Effector memory CD8-positive, alpha-beta T cell (primary cell): Measurements from ENCODE around the gene NDUFB2.
"Not testable (repeated sequence)": the region's sequence is repeated elsewhere in the genome, so short reads cannot be mapped to it uniquely, and the experiment has no call there.

Experiments
- ATAC-seq: fragments of 150-1000 bp; cut with Tn5 transposase; replicated peaks from 2 replicates; pipeline ENCODE4 v1.10.0; 2021; ENCODE audit warnings: mild to moderate bottlenecking, moderate library complexity
- DNase-seq, 3 experiments: peaks; one replicate each; pipeline ENCODE4 v3.0.0; 2021
- H3K27ac Mint-ChIP-seq, 2 donors: one replicate each; pipeline ENCODE4 v1.8.0; 2022; ENCODE audit warnings: mild to moderate bottlenecking in 2 of 2, mixed read lengths in 2 of 2, moderate library complexity in 2 of 2
- H3K27me3 Mint-ChIP-seq, 2 donors: one replicate each; pipeline ENCODE4 v1.8.0; 2022; ENCODE audit warnings: mixed read lengths in 2 of 2
- H3K36me3 Mint-ChIP-seq: one replicate; pipeline ENCODE4 v1.8.0; 2022; ENCODE audit warnings: mild to moderate bottlenecking, moderate library complexity, mixed read lengths; ENCODE audit not compliant: insufficient read depth
- H3K4me1 Mint-ChIP-seq, 2 donors: one replicate each; pipeline ENCODE4 v1.8.0; 2022; ENCODE audit warnings: low read depth in 2 of 2, mixed read lengths in 2 of 2
- H3K4me3 Mint-ChIP-seq, 2 donors: one replicate each; pipeline ENCODE4 v1.8.0; 2022; ENCODE audit warnings: mild to moderate bottlenecking in 2 of 2, mixed read lengths in 2 of 2, moderate library complexity in 2 of 2
- H3K9me3 Mint-ChIP-seq, 2 donors: one replicate each; pipeline ENCODE4 v1.8.0; 2022; ENCODE audit warnings: mixed read lengths in 2 of 2

NDUFB2 gene

DNA sequence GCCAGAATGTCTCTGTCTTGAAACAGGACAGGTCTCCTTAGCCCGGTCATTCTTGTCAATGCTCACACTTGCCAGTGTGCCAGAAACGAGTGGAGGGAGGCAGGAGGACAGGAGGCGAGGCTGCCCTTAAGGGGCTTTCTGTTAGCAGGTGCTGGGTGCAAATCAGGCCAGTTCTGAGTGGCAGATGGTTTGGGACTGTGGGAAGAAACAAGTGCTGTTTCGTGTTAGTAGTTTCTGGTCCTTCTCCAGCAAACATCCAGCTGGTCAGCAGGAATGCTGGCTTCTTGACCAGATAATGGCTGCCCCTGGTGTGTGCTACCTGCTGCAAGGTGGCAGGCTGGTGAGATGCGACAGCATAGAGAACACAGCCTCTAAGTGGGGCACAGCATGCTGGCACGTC, 8.2 kb upstream of the NDUFB2 start:
- ATAC-seq (no peak), DNase-seq (no peak)
- H3K4me1 Mint-ChIP-seq: no peaks in the 10 kb centered on the region
- no peak overlapping the region for H3K4me3 Mint-ChIP-seq
- H3K27me3 Mint-ChIP-seq: no peaks in the 10 kb centered on the region
- peaks cover 39% of the 10 kb centered on the region for H3K36me3 Mint-ChIP-seq
- H3K9me3 Mint-ChIP-seq: no peaks in the 10 kb centered on the region
- no peak overlapping the region for H3K27ac Mint-ChIP-seq

DNA sequence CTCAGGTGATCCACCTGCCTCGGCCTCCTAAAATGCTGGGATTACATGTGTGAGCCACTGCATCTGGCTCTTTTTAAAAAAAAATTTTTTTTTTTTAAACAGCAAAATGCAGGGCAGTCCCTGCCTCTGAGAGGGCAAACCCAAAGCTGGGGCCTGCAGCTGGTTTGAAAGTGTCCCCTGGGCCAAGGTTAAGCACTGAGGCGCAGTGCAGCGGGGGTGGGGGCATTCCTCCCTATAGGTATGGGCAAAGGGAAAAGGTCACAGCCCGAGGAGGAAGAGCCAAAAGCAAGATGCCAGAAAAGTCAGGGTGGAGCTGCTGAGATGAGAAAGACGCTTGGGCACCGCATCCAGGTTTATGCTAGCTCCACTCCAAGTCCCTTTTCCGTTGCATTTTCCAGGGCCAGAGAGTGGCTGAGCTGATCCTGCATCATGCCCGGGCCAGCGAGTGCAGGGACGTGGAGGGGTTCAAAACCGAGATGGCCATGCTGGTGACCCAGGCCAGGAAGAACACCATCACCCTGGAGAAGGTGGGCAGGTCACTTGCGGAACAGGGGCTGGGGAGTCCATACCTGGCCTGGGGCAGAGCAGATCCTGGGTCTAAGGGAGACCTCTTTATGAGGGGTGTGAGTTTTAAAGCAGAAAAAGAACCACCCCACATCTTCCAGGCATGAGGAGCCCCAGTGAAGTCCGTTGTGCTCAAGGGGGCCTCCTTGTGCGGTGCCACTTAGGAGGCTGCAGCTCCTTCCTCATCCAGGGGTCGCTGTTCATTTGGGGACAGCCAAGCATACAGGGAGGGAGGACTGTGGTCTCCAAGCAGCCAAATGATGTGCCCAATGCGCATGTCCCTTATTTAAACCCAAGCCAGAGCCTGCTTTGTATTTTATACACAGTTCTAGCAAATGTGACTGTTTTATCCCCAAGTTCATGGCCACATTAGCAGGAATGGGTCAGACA, 7.0 kb upstream of the NDUFB2 start:
- Mint-ChIP-seq H3K36me3 (peaks cover 33% of the 10 kb centered on the region), H3K4me3 (no peak overlapping the region), H3K27ac (no peak overlapping the region), H3K9me3 (no peaks in the 10 kb centered on the region), H3K4me1 (no peaks in the 10 kb centered on the region), H3K27me3 (no peaks in the 10 kb centered on the region)
- ATAC-seq: no peak
- DNase-seq: no peak

DNA sequence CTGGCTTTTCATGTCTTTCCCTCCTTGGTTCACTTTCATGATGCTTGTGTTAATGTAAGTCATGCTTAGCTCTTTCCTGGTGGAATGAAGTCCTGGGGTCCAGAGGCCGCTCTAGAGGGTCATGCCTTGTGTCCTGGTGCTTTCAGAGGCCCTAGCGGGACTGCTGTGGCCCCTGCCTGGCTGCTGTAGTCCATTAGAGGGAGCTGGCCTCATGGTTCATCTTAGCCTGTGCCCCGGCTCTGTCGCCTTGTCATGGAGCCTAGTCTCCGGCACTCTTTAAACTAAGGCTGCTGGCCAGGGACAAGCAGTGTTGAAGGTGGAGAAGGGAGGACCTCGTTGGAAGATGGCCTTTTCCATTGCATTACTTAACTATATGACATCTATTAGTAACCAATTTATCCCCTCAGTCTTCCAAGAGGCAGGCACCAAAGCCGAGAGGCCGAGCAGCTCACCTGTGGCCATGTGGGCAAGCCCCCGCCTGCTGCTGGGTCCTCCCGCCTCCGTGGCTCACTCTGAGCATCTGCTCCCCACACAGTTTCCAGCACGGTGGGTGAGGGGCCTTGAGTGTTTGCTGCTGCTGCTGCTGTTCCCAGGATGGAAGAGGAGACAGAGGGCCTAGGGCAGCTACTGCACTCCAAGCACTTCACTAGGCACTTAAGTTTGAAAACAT, 5.0 kb upstream of the NDUFB2 start:
- H3K27ac Mint-ChIP-seq: peak overlapping the region in 1 of 2 donors; percentile 76
- peaks cover 7% of the 10 kb centered on the region in 2 donors for H3K4me1 Mint-ChIP-seq
- DNase-seq: no peak

DNA sequence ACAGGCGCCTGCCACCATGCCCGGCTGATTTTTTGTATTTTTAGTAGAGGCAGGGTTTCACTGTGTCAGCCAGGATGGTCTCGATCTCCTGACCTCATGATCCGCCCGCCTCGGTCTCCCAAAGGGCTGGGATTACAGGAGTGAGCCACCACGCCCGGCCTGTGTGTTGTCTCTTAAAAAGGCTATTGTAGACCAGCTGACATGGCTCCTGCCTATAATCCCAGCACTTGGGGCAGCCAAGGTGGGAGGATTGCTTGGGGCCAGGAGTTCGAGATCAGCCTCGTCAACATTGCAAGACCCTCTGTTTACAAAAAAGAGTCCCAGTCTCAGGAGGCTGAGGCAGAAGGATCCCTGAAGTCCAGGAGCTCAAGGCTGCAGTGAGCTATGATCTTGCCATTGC, 2.7 kb upstream of the NDUFB2 start:
- H3K4me3 Mint-ChIP-seq, ATAC-seq, DNase-seq, H3K9me3 Mint-ChIP-seq, H3K27ac Mint-ChIP-seq, H3K27me3 Mint-ChIP-seq: not testable (repeated sequence)
- peaks cover 35% of the 10 kb centered on the region for H3K36me3 Mint-ChIP-seq
- H3K4me1 Mint-ChIP-seq: peaks cover 21 to 23% of the 10 kb centered on the region in 2 donors

More for the DNA sequence above, 5.0 kb upstream of the NDUFB2 start:
- no peak for ATAC-seq
- Mint-ChIP-seq H3K9me3 (no peaks in the 10 kb centered on the region), H3K27me3 (no peaks in the 10 kb centered on the region), H3K4me3 (no peak overlapping the region), H3K36me3 (peaks cover 23% of the 10 kb centered on the region)

DNA sequence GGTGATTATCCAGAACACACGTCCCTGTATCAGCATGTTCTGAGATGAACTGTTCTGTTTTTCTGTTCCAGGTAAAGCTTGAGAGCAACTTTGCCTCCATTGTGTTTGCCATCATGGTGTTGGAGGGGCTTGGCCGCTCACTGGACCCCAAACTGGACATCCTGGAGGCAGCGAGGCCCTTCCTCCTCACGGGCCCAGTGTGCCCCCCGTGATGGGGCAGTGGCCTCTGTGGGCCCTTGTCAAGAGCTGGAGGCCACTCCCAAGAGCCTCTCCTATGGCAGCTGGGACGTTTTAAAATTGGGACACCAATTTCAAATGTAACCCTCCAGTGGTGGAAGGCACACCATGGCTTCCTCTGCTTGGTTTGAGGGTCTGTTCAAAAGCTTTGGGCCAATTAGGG, 1.9 kb upstream of the NDUFB2 start:
- DNase-seq (no peak), ATAC-seq (no peak)
- Mint-ChIP-seq H3K27me3 (no peaks in the 10 kb centered on the region), H3K9me3 (no peaks in the 10 kb centered on the region), H3K36me3 (peaks cover 32% of the 10 kb centered on the region), H3K4me3 (no peak overlapping the region), H3K4me1 (peaks cover 26 to 27% of the 10 kb centered on the region in 2 donors), H3K27ac (no peak overlapping the region)

DNA sequence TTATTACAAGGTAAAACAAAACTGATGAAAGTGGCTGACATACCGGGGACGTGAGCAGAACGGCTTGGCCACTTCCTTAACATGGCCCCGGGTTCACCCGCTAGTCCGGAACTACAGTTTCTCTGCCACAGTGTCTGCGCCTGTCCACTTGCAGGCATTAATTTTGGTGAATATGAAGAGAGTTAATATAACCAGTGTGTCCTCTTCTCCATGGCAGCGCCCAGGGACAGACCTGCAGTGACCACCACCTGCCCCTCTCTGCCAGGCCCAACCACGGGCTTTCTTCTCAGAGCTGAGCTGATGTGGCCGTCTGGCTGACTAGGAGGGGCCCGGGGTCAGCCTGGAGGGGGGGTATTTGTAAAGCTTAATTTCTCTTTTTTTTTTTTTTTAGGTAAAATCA, 1.1 kb upstream of the NDUFB2 start:
- Mint-ChIP-seq H3K27ac (peak overlapping the region; percentile 97 to 98), H3K36me3 (peaks cover 30% of the 10 kb centered on the region), H3K4me1 (peaks cover 28 to 29% of the 10 kb centered on the region in 2 donors), H3K4me3 (peak overlapping the region; percentile 94 to 100), H3K27me3 (no peaks in the 10 kb centered on the region), H3K9me3 (no peaks in the 10 kb centered on the region)
- no peak for ATAC-seq
- DNase-seq: no peak

DNA sequence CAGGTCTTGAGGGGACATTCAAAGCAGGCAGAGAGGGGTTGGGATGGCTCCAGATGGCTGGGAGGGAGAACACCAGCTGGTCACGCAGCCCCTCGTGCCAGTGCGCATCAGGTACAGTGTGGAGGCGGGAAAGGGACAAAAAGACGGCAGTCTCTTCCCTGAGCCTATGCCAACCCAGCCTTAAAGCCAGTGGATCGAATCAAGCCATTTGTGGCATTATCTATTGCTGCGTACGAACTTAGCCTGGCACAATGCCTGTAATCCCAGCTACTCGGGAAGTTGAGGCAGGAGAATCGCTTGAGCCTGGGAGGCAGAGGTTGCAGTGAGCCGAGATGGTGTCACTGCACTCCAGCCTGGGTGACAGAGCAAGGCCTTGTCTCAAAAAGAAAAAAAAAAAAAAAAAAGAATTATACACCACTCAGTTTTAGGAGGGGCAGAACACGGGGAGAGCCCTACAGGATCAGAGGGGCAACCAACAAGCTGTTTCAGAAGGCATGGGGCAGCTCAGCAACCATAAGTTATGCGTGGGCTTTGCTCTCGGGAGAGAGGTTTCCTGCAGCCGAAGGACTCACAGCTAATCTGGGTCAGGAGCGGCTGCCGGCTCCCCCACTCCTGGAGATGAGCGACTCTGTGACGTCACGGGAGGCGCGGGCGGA, 356 bp upstream of the NDUFB2 start:
- Mint-ChIP-seq H3K27me3 (no peaks in the 10 kb centered on the region), H3K4me3 (peak overlapping the region; percentile 94 to 100), H3K9me3 (no peaks in the 10 kb centered on the region), H3K27ac (peak overlapping the region; percentile 97 to 98), H3K4me1 (peaks cover 28 to 29% of the 10 kb centered on the region in 2 donors), H3K36me3 (peaks cover 24% of the 10 kb centered on the region)
- peak; percentile 87 for ATAC-seq
- DNase-seq: peak in 2 of 3 experiments; percentile 87 to 90

DNA sequence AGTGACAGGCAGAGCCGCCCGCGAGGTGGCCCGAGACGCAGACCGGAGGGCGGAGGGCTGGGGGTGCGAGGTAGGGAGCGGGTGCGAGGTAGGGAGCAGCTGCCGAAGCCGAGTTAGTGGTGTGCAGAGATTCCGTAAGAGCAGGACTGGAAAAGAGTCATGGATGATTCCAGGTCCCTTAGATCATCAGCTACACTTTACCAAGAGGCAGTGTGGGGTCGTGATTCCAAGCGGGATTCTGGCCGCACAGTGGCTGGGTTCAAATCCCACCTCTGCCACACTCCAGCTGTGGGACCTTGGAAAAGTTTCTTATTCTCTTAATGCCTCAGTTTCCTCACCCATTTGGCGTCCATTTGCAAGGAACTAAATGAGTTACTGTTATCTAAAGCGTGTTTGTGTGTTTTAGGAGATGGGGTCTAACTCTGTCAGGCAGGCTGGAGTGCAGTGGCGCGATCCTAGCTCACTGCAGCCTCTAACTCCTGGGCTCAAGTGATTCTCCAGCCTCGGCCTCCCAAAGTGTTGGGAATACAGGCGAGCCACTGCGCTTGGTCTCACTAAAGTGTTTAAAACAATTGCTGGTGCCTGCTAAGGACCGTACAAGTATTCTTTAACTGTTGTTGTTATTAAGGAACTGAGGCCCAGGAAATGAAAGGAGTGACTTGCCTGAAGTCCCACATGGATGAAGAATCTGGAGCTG, 1.1 kb downstream of the NDUFB2 start:
- Mint-ChIP-seq H3K27me3 (no peaks in the 10 kb centered on the region), H3K27ac (peak overlapping the region; percentile 97 to 98), H3K36me3 (peaks cover 25% of the 10 kb centered on the region), H3K9me3 (no peaks in the 10 kb centered on the region), H3K4me3 (peak overlapping the region; percentile 94 to 100), H3K4me1 (peaks cover 29% of the 10 kb centered on the region in 2 donors)
- DNase-seq (no peak), ATAC-seq (no peak)

DNA sequence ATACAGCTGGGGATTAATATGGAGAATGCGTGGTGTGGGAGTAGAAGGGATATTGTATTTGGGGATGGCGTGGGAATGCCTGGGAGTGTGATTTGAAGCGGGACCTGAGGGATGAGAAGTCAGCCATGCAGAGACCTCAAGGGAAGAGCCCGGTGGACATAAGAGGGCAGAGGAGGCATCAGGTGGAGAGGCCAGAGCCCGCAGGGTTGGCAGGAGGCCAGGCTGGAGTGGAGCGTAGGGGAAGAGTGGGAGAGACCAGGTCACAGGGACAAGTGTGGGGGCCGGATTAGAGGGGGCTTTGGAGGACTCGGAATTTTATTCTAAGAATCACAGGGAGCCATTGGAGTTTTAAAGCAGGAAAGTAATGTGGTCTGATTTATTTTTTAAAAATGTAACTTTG, 2.0 kb downstream of the NDUFB2 start:
- Mint-ChIP-seq H3K9me3 (no peaks in the 10 kb centered on the region), H3K27ac (peak overlapping the region; percentile 44 to 97), H3K27me3 (no peaks in the 10 kb centered on the region), H3K36me3 (peaks cover 33% of the 10 kb centered on the region), H3K4me3 (peak overlapping the region; percentile 94 to 100), H3K4me1 (peaks cover 29% of the 10 kb centered on the region in 2 donors)
- DNase-seq (no peak), ATAC-seq (no peak)

DNA sequence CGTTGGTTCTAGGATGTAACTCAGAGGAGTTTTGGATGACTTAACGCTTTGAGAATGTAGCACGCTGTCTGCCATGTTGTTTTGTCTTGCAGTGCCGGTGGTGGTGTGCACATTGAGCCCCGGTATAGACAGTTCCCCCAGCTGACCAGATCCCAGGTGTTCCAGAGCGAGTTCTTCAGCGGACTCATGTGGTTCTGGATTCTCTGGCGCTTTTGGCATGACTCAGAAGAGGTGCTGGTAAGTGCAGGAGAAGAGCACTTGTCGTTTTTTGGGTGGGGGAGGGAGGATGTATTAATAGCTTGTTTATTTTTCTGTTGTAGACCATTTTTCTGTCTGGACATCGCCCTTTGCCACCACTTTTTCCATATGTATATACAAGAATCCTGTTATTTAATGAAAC, 6.3 kb downstream of the NDUFB2 start:
- Mint-ChIP-seq H3K27me3 (no peaks in the 10 kb centered on the region), H3K9me3 (no peaks in the 10 kb centered on the region), H3K4me3 (no peak overlapping the region), H3K4me1 (peaks cover 16 to 17% of the 10 kb centered on the region in 2 donors), H3K27ac (no peak overlapping the region), H3K36me3 (peaks cover 51% of the 10 kb centered on the region)
- ATAC-seq: no peak
- DNase-seq: no peak

DNA sequence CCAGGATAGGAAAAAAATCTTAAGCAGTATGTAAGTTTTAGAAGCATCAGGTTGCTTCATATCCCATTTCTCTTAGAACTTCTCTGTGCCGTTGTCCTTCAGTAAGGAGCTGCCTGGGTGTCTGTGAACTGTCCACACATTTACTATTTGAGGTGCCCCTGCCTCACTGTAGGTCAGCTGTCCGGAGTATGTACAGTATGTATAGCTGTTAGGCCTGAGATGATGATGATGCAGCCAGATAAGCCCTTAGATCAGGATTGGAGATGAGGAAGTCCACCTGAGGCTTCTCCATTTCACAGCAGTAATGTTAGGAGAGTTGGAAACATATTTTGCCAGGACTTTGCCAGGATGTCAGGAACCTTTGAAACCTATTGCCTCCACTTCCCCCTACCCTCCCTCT, 7.7 kb downstream of the NDUFB2 start:
- Mint-ChIP-seq H3K4me3 (no peak overlapping the region), H3K27me3 (no peaks in the 10 kb centered on the region), H3K27ac (no peak overlapping the region), H3K4me1 (peaks cover 6 to 8% of the 10 kb centered on the region in 2 donors), H3K36me3 (peaks cover 46% of the 10 kb centered on the region), H3K9me3 (no peaks in the 10 kb centered on the region)
- ATAC-seq (no peak), DNase-seq (no peak)

DNA sequence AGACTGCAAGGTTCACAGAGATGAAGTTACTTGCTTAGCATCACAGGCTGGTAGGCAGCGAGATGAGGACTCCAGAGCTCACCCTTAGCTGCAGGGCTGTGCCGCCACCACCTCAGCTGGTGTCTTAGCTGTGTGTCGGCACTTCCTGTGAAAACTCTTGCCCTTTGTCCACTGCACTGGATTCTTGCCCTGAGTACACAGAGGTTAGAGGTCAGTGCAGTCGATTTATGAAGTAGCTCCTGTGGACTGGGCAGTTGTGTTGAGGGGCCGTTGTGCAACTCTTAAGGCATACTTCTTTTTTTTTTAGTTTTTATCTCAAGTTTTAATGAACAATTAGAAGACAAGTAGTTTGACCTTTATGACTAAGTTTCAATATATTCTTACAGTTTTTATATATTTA, 10.6 kb downstream of the NDUFB2 start:
- Mint-ChIP-seq H3K4me1 (peaks cover 0 to 1% of the 10 kb centered on the region in 2 donors), H3K36me3 (peaks cover 42% of the 10 kb centered on the region), H3K4me3 (no peak overlapping the region), H3K27ac (peak overlapping the region in 1 of 2 donors; percentile 26), H3K9me3 (no peaks in the 10 kb centered on the region), H3K27me3 (no peaks in the 10 kb centered on the region)
- no peak for DNase-seq
- ATAC-seq: no peak

DNA sequence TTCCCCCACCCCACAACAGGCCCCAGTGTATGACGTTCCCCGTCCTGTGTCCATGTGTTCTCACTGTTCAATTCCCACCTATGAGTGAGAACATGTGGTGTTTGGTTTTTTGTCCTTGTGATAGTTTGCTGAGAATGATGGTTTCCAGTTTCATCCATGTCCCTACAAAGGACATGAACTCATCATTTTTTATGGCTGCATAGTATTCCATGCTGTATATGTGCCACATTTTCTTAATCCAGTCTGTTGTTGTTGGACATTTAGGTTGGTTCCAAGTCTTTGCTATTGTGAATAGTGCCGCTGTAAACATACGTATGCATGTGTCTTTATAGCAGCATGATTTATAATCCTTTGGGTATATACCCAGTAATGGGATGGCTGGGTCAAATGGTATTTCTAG, 12.3 kb downstream of the NDUFB2 start:
- ATAC-seq, H3K9me3 Mint-ChIP-seq, H3K4me1 Mint-ChIP-seq, H3K27ac Mint-ChIP-seq, H3K4me3 Mint-ChIP-seq, H3K27me3 Mint-ChIP-seq, DNase-seq: not testable (repeated sequence)
- H3K36me3 Mint-ChIP-seq: peaks cover 31% of the 10 kb centered on the region
